ENCODE data around the gene DNM3. TPM values are rescaled to one million over a fixed set of nuclear protein-coding genes. Genes with fewer than 3 reads are reported as not detected.
A peak's percentile ranks its signal among the peaks of the same experiment; 100 is the strongest.

Gene DNM3
- total and polyA plus RNA-seq, 12 donors = 7.2 to 78.6 (median 18.4) TPM

DNA sequence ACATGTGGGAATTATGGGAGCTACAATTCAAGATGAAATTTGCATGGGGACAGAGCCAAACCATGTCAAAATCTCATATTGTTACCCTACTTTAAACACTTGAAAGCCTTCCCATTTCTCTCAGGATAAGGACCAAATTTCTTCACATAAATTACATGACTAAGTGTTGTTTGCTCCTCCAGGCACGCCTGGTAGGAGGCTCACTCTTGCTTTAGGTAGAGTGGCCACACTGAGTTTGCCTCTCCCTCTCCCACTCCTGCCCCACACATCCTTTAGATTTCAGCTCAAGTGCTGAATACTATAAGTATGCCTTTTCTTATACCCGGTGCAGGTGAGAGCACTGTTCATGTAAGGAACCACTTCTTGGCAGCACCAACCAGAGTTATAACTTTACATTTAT is 279.1 kb downstream of the DNM3 start:
- no peak for TF ChIP-seq POLR2A (IDR thresholded peaks at IDR 0.05)
- TF ChIP-seq, protein P1, sequence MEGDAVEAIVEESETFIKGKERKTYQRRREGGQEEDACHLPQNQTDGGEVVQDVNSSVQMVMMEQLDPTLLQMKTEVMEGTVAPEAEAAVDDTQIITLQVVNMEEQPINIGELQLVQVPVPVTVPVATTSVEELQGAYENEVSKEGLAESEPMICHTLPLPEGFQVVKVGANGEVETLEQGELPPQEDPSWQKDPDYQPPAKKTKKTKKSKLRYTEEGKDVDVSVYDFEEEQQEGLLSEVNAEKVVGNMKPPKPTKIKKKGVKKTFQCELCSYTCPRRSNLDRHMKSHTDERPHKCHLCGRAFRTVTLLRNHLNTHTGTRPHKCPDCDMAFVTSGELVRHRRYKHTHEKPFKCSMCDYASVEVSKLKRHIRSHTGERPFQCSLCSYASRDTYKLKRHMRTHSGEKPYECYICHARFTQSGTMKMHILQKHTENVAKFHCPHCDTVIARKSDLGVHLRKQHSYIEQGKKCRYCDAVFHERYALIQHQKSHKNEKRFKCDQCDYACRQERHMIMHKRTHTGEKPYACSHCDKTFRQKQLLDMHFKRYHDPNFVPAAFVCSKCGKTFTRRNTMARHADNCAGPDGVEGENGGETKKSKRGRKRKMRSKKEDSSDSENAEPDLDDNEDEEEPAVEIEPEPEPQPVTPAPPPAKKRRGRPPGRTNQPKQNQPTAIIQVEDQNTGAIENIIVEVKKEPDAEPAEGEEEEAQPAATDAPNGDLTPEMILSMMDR (IDR thresholded peaks at IDR 0.05) = no peak
- 63 to 74% (median 72%) methylated on average over 2 of the region's 2 CpGs for WGBS, 4 donors
- H3K4me1 ChIP-seq (replicated peaks in 1 of 2) = peaks cover 8 to 25% of the 10 kb centered on the region in 2 donors
- H3K27ac ChIP-seq = peak overlapping the region in 3 of 5 donors; percentile 8 to 54 (median 23)
- no peaks in the 10 kb centered on the region for H3K36me3 ChIP-seq (replicated peaks in 1 of 2)
- intact Hi-C loops (cut with DNase I) = no loop called here
- no peaks in the 10 kb centered on the region for H3K9me3 ChIP-seq (replicated peaks in 1 of 3)
- no peaks in the 10 kb centered on the region for H3K27me3 ChIP-seq
- H3K4me3 ChIP-seq = no peak overlapping the region
- no peak for DNase-seq

DNA sequence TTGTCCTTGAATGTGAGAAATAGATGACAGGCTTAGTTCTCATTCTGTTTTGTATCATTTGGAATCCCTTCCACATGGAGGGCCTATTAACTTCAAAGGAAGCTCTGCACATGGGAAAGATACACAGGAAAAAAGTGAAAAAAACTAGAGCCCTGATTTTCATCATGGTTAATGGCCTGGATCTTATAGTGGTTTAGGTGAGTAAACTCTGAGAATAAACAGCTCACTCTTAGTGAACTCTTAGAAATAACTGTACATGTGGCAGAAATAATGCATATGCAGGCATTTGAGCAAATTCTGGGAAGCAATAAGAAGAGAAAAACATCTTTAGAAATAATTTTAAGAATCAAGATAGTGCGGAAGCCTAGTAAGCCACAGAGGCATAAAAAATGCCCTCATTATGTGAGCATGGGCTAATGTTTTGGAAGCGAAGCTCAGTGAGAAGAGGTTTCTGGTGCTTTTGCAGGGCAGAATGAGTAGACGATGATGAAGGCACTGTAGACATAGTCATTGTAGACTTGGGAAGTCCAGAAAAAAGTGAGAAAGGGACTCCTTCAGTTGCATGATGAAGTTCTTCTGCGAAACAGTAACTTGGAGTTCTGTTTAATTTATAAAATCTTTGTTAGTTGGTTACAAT is 279.9 kb downstream of the DNM3 start:
- no peak overlapping the region for H3K4me3 ChIP-seq
- H3K27ac ChIP-seq = peak overlapping the region in 1 of 5 donors; percentile 54
- peaks cover 14 to 33% of the 10 kb centered on the region in 2 donors for H3K4me1 ChIP-seq (replicated peaks in 1 of 2)
- DNase-seq = no peak
- 97 to 98% (median 98%) methylated on average over 4 of the region's 4 CpGs for WGBS, 4 donors
- TF ChIP-seq, protein P1 (IDR thresholded peaks at IDR 0.05) = no peak
- TF ChIP-seq POLR2A (IDR thresholded peaks at IDR 0.05) = no peak
- H3K27me3 ChIP-seq = no peaks in the 10 kb centered on the region
- intact Hi-C loops (cut with DNase I) = no loop called here
- H3K36me3 ChIP-seq (replicated peaks in 1 of 2) = no peaks in the 10 kb centered on the region
- H3K9me3 ChIP-seq (replicated peaks in 1 of 3) = no peaks in the 10 kb centered on the region

DNA sequence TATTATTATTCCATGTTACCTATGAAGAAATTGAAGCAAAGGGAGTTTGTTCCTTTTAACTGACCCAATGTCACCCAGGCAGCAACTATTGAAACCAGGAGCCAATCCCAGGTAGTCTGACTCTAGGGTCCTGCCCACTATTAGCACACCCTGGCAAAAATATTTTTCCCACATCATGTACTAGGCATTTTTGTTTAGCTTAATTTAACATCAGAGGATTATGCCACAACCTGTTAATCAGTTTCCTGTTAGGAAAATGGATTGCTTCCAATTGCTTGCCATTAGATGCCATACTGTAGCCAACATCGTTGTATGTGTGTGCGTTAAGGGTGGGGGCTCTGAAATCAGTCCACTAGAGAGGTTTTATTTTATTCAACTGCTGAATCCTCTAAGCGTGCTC is 281.1 kb downstream of the DNM3 start:
- H3K4me3 ChIP-seq = no peak overlapping the region
- H3K27ac ChIP-seq = no peak overlapping the region
- H3K36me3 ChIP-seq (replicated peaks in 1 of 2) = no peaks in the 10 kb centered on the region
- peaks cover 14 to 34% of the 10 kb centered on the region in 2 donors for H3K4me1 ChIP-seq (replicated peaks in 1 of 2)
- 88 to 92% (median 90%) methylated on average over 3 of the region's 3 CpGs for WGBS, 4 donors
- no peaks in the 10 kb centered on the region for H3K9me3 ChIP-seq (replicated peaks in 1 of 3)
- no peak for TF ChIP-seq POLR2A (IDR thresholded peaks at IDR 0.05)
- TF ChIP-seq, protein P1 (IDR thresholded peaks at IDR 0.05) = no peak
- no peak for DNase-seq
- intact Hi-C loops (cut with DNase I) = no loop called here
- H3K27me3 ChIP-seq = no peaks in the 10 kb centered on the region

DNA sequence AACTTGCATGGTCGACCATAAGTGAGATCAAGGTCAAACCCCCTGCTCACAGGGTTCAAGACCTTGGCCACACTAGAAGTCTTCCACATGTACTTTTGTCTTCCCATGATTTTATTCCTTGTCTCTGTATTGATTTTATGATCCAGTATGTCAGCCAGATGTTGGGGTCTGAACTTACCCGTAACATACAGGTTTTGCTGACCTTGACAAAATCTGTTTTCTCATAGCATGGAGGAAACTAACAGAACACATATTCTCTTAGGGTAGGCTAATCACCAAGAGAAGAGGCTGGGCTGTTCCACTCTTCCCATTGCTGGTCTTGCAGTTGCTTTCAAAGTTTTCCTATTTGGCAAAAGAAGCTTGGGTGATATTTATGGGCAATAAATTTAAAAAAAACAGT is 284.0 kb downstream of the DNM3 start:
- Histone ChIP-seq H3K9me3 (replicated peaks in 1 of 3) (no peaks in the 10 kb centered on the region), H3K27ac (peak overlapping the region in 2 of 5 donors; percentile 4 to 52), H3K4me1 (replicated peaks in 1 of 2) (peaks cover 14 to 34% of the 10 kb centered on the region in 2 donors), H3K4me3 (no peak overlapping the region), H3K36me3 (replicated peaks in 1 of 2) (no peaks in the 10 kb centered on the region), H3K27me3 (no peaks in the 10 kb centered on the region)
- TF ChIP-seq POLR2A (IDR thresholded peaks at IDR 0.05) = no peak
- TF ChIP-seq, protein P1 (IDR thresholded peaks at IDR 0.05) = no peak
- 24 to 35% (median 31%) methylated on average over 2 of the region's 2 CpGs for WGBS, 4 donors
- intact Hi-C loops (cut with DNase I) = no loop called here
- DNase-seq = no peak

Measured in adrenal gland (tissue), 12 donors.